Measurements from ENCODE around the gene OSBPL10. TPM values are rescaled to one million over a fixed set of nuclear protein-coding genes. Genes with fewer than 3 reads are reported as not detected.
"Not testable (repeated sequence)": the region's sequence is repeated elsewhere in the genome, so short reads cannot be mapped to it uniquely, and the experiment has no call there.

Gene OSBPL10
- total RNA-seq, 2 experiments from 2014 or later = 1.6 to 1.7 TPM

DNA sequence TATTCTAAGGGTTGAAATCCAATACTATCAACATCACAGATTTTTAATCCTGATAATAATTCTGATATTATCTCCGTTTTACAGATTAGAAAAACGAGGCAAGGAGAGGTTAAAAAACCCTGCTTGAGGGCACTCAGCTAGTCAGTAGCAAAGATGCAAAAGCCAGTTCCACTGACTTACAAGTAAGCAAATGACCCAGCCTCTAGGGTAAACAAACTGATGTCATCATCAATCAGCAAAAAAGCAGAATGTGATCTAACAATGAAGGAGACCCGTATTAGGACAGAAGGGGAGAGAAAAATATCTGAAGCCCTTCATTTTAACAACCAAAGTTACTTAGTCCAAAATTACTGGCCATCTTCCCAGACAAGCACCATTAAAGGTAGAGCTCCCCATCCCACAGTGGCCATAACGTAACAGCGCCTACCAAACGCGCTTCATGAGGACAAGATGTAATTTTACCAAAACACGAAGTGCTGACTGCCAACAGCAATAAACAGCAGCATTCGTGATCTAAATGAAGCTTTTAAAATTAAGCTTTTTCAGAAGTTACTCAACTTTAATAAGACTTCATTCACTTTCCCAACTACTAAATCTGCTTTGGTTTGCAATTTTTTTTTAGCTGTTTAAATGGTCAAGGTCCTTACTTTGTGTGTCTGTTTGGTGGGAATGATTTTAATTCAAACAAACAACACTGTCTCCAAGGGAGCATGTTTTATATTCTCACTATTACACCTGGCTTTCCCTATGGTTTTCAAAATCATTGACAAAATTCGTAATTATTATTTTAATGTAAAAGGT, 176.6 kb downstream of the OSBPL10 start:
- ChIA-PET CTCF (interaction anchor here (0.6 kb wide), 1 partner anchor 42 kb away, joined by 3 read pairs; no protein-coding TSS in a partner anchor), POLR2A (no interaction called here)
- no peaks in the 10 kb centered on the region for H3K36me3 Mint-ChIP-seq (ENCODE audit: low read depth)

DNA sequence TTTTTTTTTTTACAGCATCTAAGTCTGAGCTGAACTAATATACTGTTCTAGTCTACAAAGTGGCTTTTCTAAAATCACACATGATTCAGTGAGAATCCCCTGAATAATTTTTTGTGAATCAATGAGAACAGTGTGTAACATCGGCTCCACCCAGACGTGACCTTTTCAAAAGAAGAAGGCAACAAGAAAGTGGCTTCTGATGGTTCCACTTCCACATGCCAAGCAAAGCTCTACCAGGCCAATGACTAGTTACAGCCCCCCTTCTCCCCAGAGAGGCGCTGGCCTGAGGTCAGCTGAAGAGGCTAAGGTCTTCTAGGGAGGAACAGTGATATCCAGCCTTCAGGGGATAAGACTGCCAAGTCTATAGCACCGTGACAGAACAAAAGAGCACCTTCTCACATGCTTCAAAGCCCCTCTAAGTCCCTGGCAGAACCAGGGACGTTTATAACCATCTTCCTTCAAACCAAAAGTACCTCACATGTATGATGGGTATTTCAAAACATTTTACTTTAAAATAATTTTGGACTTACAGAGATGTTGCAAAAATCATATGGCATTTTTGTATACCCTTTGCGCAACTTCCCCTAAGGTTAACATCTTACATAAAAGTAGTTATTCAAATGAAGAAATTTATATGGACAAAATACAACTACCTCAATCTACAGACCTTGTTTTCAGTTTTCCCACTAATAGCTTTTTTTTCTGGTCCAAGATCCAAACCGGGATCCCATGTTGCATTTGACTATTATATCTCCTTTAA, 177.9 kb downstream of the OSBPL10 start:
- POLR2A ChIA-PET = no interaction called here
- Mint-ChIP-seq H3K9me3 (no peaks in the 10 kb centered on the region), H3K4me1 (no peaks in the 10 kb centered on the region), H3K36me3 (ENCODE audit: low read depth) (no peaks in the 10 kb centered on the region), H3K27ac (no peak overlapping the region), H3K4me3 (no peak overlapping the region), H3K27me3 (peaks cover 1% of the 10 kb centered on the region)
- no peak for DNase-seq
- CTCF ChIA-PET = interaction anchor here (0.7 kb wide), 2 partner anchors 287 to 469 kb away, joined by 3 read pairs; no protein-coding TSS in a partner anchor

More for the DNA sequence above, 176.6 kb downstream of the OSBPL10 start:
- Mint-ChIP-seq H3K9me3 (no peaks in the 10 kb centered on the region), H3K27me3 (peaks cover 1% of the 10 kb centered on the region), H3K4me1 (no peaks in the 10 kb centered on the region), H3K27ac (no peak overlapping the region), H3K4me3 (no peak overlapping the region)
- DNase-seq = no peak

GRCh38 chr3:31800436-31800835, 180.6 kb downstream of the OSBPL10 start:
- no peak for DNase-seq
- CTCF ChIA-PET = no interaction called here
- no peaks in the 10 kb centered on the region for H3K36me3 Mint-ChIP-seq (ENCODE audit: low read depth)
- no peaks in the 10 kb centered on the region for H3K27me3 Mint-ChIP-seq
- no peak overlapping the region for H3K27ac Mint-ChIP-seq
- H3K9me3 Mint-ChIP-seq = peaks cover 4% of the 10 kb centered on the region
- H3K4me1 Mint-ChIP-seq = no peaks in the 10 kb centered on the region
- POLR2A ChIA-PET = no interaction called here
- no peak overlapping the region for H3K4me3 Mint-ChIP-seq

GRCh38 chr3:31798840-31799239, 182.2 kb downstream of the OSBPL10 start:
- CTCF ChIA-PET = no interaction called here
- DNase-seq = no peak
- Mint-ChIP-seq H3K9me3 (peaks cover 4% of the 10 kb centered on the region), H3K4me3 (no peak overlapping the region), H3K27ac (no peak overlapping the region), H3K27me3 (no peaks in the 10 kb centered on the region), H3K4me1 (no peaks in the 10 kb centered on the region), H3K36me3 (ENCODE audit: low read depth) (no peaks in the 10 kb centered on the region)
- POLR2A ChIA-PET = no interaction called here

- ChIA-PET POLR2A (no interaction called here), CTCF (no interaction called here)
- H3K4me3 Mint-ChIP-seq = no peak overlapping the region
- no peaks in the 10 kb centered on the region for H3K4me1 Mint-ChIP-seq
- peaks cover 4% of the 10 kb centered on the region for H3K9me3 Mint-ChIP-seq
- H3K27me3 Mint-ChIP-seq = peaks cover 5% of the 10 kb centered on the region
- no peaks in the 10 kb centered on the region for H3K36me3 Mint-ChIP-seq (ENCODE audit: low read depth)
- DNase-seq = no peak
- H3K27ac Mint-ChIP-seq = no peak overlapping the region
Measured at GRCh38 chr3:31793821-31794220, 187.2 kb downstream of the OSBPL10 start.

GRCh38 chr3:31791090-31791430, 190.0 kb downstream of the OSBPL10 start:
- DNase-seq = no peak
- no peak overlapping the region for H3K27ac Mint-ChIP-seq
- H3K9me3 Mint-ChIP-seq = peaks cover 2% of the 10 kb centered on the region
- no peak overlapping the region for H3K4me3 Mint-ChIP-seq
- no peaks in the 10 kb centered on the region for H3K36me3 Mint-ChIP-seq (ENCODE audit: low read depth)
- CTCF ChIA-PET = no interaction called here
- no peaks in the 10 kb centered on the region for H3K4me1 Mint-ChIP-seq
- H3K27me3 Mint-ChIP-seq = peaks cover 5% of the 10 kb centered on the region
- POLR2A ChIA-PET = no interaction called here

DNA sequence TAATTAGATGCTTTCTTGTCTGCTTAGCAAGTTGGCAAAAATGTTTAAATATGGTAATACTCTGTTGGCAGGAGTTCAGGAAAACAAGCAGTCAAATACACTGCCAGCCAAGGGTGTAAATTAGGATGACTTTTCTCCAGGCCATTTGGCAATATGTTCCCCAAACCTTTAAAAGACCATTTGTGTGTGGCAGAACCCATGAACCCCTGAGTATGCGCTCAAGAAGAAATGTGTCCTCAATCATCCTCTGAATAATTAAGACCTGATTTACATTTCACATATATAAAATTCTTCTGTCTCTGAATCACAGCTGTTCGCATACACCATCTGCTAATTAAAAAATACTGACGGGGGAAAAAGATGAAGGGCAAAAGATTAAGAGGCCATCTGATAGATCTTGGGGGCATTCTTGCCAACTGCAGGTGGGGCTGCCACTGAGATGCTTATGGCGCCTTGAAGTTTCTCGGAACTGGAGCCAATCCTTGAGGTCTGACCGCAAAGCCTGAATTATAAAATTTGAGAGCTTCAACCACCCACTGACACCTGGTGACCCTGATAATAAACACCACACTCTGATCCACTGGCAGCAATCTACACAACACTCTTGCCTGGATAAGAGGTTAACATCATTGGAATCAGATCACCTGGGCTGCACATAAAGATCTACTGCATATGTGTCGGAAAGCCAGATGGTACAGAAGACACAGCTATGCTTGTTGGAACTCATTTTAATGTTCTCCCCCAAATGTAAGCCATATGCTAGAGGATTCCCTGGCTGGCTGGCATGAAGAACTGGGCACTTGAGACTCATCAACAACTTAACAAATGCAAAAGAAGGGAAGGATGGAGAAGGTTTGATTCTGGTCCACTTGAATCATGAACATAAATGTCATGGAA, 190.6 kb downstream of the OSBPL10 start:
- POLR2A ChIA-PET = no interaction called here
- no peaks in the 10 kb centered on the region for H3K36me3 Mint-ChIP-seq (ENCODE audit: low read depth)

GRCh38 chr3:31789429-31789828, 191.6 kb downstream of the OSBPL10 start:
- Mint-ChIP-seq H3K4me3 (no peak overlapping the region), H3K27me3 (peaks cover 5% of the 10 kb centered on the region), H3K4me1 (no peaks in the 10 kb centered on the region), H3K36me3 (ENCODE audit: low read depth) (no peaks in the 10 kb centered on the region), H3K9me3 (no peaks in the 10 kb centered on the region), H3K27ac (no peak overlapping the region)
- no peak for DNase-seq
- POLR2A ChIA-PET = no interaction called here
- CTCF ChIA-PET = no interaction called here

More for the DNA sequence above, 190.6 kb downstream of the OSBPL10 start:
- H3K4me1 Mint-ChIP-seq = no peaks in the 10 kb centered on the region
- CTCF ChIA-PET = no interaction called here
- peaks cover 5% of the 10 kb centered on the region for H3K27me3 Mint-ChIP-seq
- no peak for DNase-seq
- no peaks in the 10 kb centered on the region for H3K9me3 Mint-ChIP-seq
- no peak overlapping the region for H3K27ac Mint-ChIP-seq
- no peak overlapping the region for H3K4me3 Mint-ChIP-seq

GRCh38 chr3:31785734-31786133, 195.3 kb downstream of the OSBPL10 start:
- Mint-ChIP-seq H3K36me3 (ENCODE audit: low read depth) (no peaks in the 10 kb centered on the region), H3K4me1 (no peaks in the 10 kb centered on the region), H3K9me3 (peaks cover 3% of the 10 kb centered on the region), H3K4me3 (no peak overlapping the region), H3K27ac (no peak overlapping the region), H3K27me3 (peaks cover 15% of the 10 kb centered on the region)
- ChIA-PET POLR2A (no interaction called here), CTCF (no interaction called here)
- no peak for DNase-seq

GRCh38 chr3:31785286-31785685, 195.8 kb downstream of the OSBPL10 start:
- Mint-ChIP-seq H3K27ac (no peak overlapping the region), H3K4me3 (no peak overlapping the region), H3K4me1 (no peaks in the 10 kb centered on the region), H3K36me3 (ENCODE audit: low read depth) (no peaks in the 10 kb centered on the region), H3K9me3 (peaks cover 3% of the 10 kb centered on the region), H3K27me3 (peaks cover 15% of the 10 kb centered on the region)
- POLR2A ChIA-PET = no interaction called here
- DNase-seq = no peak
- CTCF ChIA-PET = no interaction called here

DNA sequence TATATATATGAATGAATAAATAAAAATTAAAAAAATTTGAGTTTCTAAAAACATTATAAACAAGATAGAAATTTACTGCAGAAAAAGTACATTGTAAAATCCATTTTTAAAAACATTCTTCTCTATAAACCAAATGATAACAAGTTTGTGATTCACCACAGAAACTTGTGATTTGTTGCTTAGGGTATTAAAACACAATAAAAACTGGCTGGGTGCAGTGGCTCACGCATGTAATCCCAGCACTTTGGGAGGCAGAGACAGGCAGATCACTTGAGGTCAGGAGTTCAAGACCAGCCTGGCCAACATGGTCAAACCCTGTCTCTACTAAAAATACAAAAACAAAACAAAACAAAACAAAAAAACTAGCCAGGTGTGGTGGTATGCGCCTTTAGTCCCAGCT, 197.2 kb downstream of the OSBPL10 start:
- POLR2A ChIA-PET; H3K4me1 Mint-ChIP-seq; DNase-seq; H3K27ac Mint-ChIP-seq; CTCF ChIA-PET; H3K9me3 Mint-ChIP-seq; H3K36me3 Mint-ChIP-seq (ENCODE audit: low read depth); H3K4me3 Mint-ChIP-seq: not testable (repeated sequence)
- H3K27me3 Mint-ChIP-seq = peaks cover 21% of the 10 kb centered on the region

- DNase-seq; POLR2A ChIA-PET; H3K27ac Mint-ChIP-seq; H3K4me1 Mint-ChIP-seq; H3K36me3 Mint-ChIP-seq (ENCODE audit: low read depth); H3K9me3 Mint-ChIP-seq; H3K4me3 Mint-ChIP-seq: not testable (repeated sequence)
- H3K27me3 Mint-ChIP-seq = peaks cover 21% of the 10 kb centered on the region
- CTCF ChIA-PET = interaction anchor here (0.6 kb wide), 1 partner anchor 589 kb away, joined by 3 read pairs; no protein-coding TSS in a partner anchor
Measured at GRCh38 chr3:31782306-31782705, 198.8 kb downstream of the OSBPL10 start.

GRCh38 chr3:31779514-31779913, 201.5 kb downstream of the OSBPL10 start:
- ChIA-PET POLR2A (no interaction called here), CTCF (no interaction called here)
- no peak overlapping the region for H3K4me3 Mint-ChIP-seq
- DNase-seq = no peak
- H3K36me3 Mint-ChIP-seq (ENCODE audit: low read depth) = peaks cover 9% of the 10 kb centered on the region
- H3K27ac Mint-ChIP-seq = no peak overlapping the region
- H3K9me3 Mint-ChIP-seq = peaks cover 9% of the 10 kb centered on the region
- no peaks in the 10 kb centered on the region for H3K4me1 Mint-ChIP-seq
- H3K27me3 Mint-ChIP-seq = peaks cover 26% of the 10 kb centered on the region
